Lung (tissue), 12 donors: ENCODE results near the gene CCDC167. TPM values are rescaled to one million over a fixed set of nuclear protein-coding genes. Genes with fewer than 3 reads are reported as not detected.

Source experiments
- ATAC-seq: fragments of 200-7000 bp; cut with Tn5 transposase; one replicate; pipeline ENCODE4 v1.9.1; 2020; ENCODE audit warnings: moderate number of reproducible peaks; ENCODE audit not compliant: insufficient read depth, low FRiP score
- DNase-seq, 3 donors: peaks; one replicate each; pipeline ENCODE4 v3.0.0-alpha.2; 2013 to 2017
- H3K27ac ChIP-seq, 2 donors: one replicate each; pipeline ENCODE4 v1.5.1; 2013; ENCODE audit warnings: mild to moderate bottlenecking in 2 of 2, moderate library complexity in 2 of 2, control low read depth in 1 of 2, inconsistent platforms in 1 of 2, low read depth in 1 of 2, low read length in 1 of 2
- H3K27me3 ChIP-seq, 3 donors: one replicate each; pipeline ENCODE4 v1.5.1; 2013; ENCODE audit warnings: low read length in 2 of 3; ENCODE audit not compliant: control insufficient read depth in 3 of 3, insufficient read depth in 3 of 3
- H3K36me3 ChIP-seq, 4 donors: one replicate each; pipeline ENCODE4 v1.5.1; 2013; ENCODE audit warnings: low read length in 4 of 4, mild to moderate bottlenecking in 1 of 4, moderate library complexity in 1 of 4; ENCODE audit not compliant: control insufficient read depth in 4 of 4, insufficient read depth in 4 of 4
- H3K4me1 ChIP-seq, 5 donors: one replicate each; pipeline ENCODE4 v1.5.1; 2013; ENCODE audit warnings: low read length in 5 of 5, mild to moderate bottlenecking in 2 of 5, moderate library complexity in 1 of 5; ENCODE audit not compliant: control insufficient read depth in 5 of 5, insufficient read depth in 5 of 5
- H3K4me3 ChIP-seq: one replicate; pipeline ENCODE4 v1.5.1; 2013; ENCODE audit warnings: mild to moderate bottlenecking, control low read depth, moderate library complexity
- H3K9ac ChIP-seq, 2 donors: one replicate each; pipeline ENCODE4 v1.5.1; 2013; ENCODE audit warnings: low read length in 2 of 2, control low read depth in 1 of 2; ENCODE audit not compliant: insufficient read depth in 1 of 2
- H3K9me3 ChIP-seq, 4 donors: one replicate each; pipeline ENCODE4 v1.5.1; 2013; ENCODE audit warnings: low read length in 3 of 4, mild to moderate bottlenecking in 1 of 4, moderate library complexity in 1 of 4; ENCODE audit not compliant: control insufficient read depth in 4 of 4, insufficient read depth in 3 of 4
- CTCF ChIP-seq: IDR thresholded peaks from 2 replicates; pipeline ENCODE4 v1.5.1; 2012; ENCODE audit warnings: mild to moderate bottlenecking; ENCODE audit errors: control extremely low read depth, extremely low read depth
- whole genome bisulfite sequencing, 2 donors: extraction: QIAGEN DNeasy Blood & Tissue Kit; methylation state at CpG; one replicate each; pipeline ENCODE4 v1.1.7; 2013; 5-methylcytosine and 5-hydroxymethylcytosine counted together
- polyA plus RNA-seq, 2 donors: library from polyadenylated mRNA; stranded (reverse); fragments of 200-250 nt; gene quantifications; one replicate each; pipeline ENCODE4 v1.2.1, GENCODE V29; 2013
- total RNA-seq, 2 donors: library from RNA; depleted of rRNA in 1 of 2; stranded (reverse); fragments of >200 nt in 1 of 2; gene quantifications; one replicate each; pipeline ENCODE4 v1.2.1, GENCODE V29; 2014 to 2021
- donor health status: control.
- donor health status: control.
- donor health status: Bipolar disorder and iron deficiency.
- donor health status: healthy.
- donor health status: DM: yes; HTN: yes; CAD: no.

Gene CCDC167
- total and polyA plus RNA-seq, 4 donors, result 13.4 to 54.6 (median 23.1) TPM

GRCh38 chr6:37534893-37535292 is 35.2 kb upstream of the CCDC167 start:
- ATAC-seq, result no peak
- Histone ChIP-seq H3K4me1 (peaks cover 0 to 36% (median 5%) of the 10 kb centered on the region in 5 donors), H3K4me3 (no peak overlapping the region), H3K9ac (no peak overlapping the region), H3K9me3 (peaks cover 0 to 2% (median 0%) of the 10 kb centered on the region in 4 donors), H3K27me3 (peaks cover 11 to 76% (median 11%) of the 10 kb centered on the region in 3 donors), H3K27ac (no peak overlapping the region), H3K36me3 (no peaks in the 10 kb centered on the region)
- DNase-seq, result no peak
- no peak for TF ChIP-seq CTCF
- 56 to 73% methylated on average over 2 of the region's 2 CpGs for WGBS, 2 donors

- no peak overlapping the region for H3K9ac ChIP-seq
- peaks cover 0 to 23% (median 5%) of the 10 kb centered on the region in 5 donors for H3K4me1 ChIP-seq
- H3K9me3 ChIP-seq, result no peaks in the 10 kb centered on the region
- ATAC-seq (no peak), DNase-seq (no peak)
- peaks cover 10 to 69% (median 11%) of the 10 kb centered on the region in 3 donors for H3K27me3 ChIP-seq
- no peaks in the 10 kb centered on the region for H3K36me3 ChIP-seq
- 88 to 93% methylated on average over 3 of the region's 3 CpGs for WGBS, 2 donors
- TF ChIP-seq CTCF, result no peak
- H3K27ac ChIP-seq, result no peak overlapping the region
- no peak overlapping the region for H3K4me3 ChIP-seq
These were observed 32.4 kb upstream of the CCDC167 start for GRCh38 chr6:37532122-37532521.

- H3K9ac ChIP-seq, result no peak overlapping the region
- 76% methylated on average over 5 of the region's 5 CpGs for WGBS, 2 donors
- ATAC-seq, result no peak
These were observed 31.8 kb upstream of the CCDC167 start for GRCh38 chr6:37531437-37532036.

More at GRCh38 chr6:37531437-37532036, 31.8 kb upstream of the CCDC167 start:
- TF ChIP-seq CTCF, result no peak
- peaks cover 0 to 18% (median 5%) of the 10 kb centered on the region in 5 donors for H3K4me1 ChIP-seq
- H3K27ac ChIP-seq, result no peak overlapping the region
- no peak overlapping the region for H3K4me3 ChIP-seq
- peaks cover 5 to 64% (median 8%) of the 10 kb centered on the region in 3 donors for H3K27me3 ChIP-seq
- DNase-seq, result no peak
- H3K36me3 ChIP-seq, result no peaks in the 10 kb centered on the region
- H3K9me3 ChIP-seq, result no peaks in the 10 kb centered on the region
